ENCODE measurements around the gene DNAJB11. TPM values are rescaled to one million over a fixed set of nuclear protein-coding genes. Genes with fewer than 3 reads are reported as not detected.

The DNAJB11 gene
- total RNA-seq, 4 donors from 2014 or later, result 22.9 to 42.1 (median 25.0) TPM

DNA sequence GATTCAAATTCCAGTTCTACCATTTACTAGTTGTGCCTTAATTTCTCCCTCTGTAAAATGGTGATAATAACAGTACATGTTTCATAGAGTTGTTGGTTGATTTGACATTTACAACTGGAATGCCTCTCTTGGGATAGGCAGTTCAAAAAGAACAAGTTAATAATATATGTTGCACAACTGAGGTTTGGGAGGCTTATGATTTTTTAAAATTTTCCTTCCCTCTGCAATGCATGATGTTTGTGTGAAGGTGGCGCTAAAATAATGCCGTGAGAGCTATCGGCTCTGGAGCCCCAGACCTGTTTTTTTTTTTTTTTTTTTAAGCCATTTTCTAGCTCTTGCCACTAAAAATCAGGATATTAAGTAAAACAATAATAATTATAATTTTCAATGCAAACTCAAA is 18.6 kb downstream of the DNAJB11 start:
- intact Hi-C loops (cut with DNase I), result no loop called here
- Histone ChIP-seq H3K9me3 (no peaks in the 10 kb centered on the region), H3K27ac (replicated peaks in 1 of 4) (no peak overlapping the region), H3K36me3 (peaks cover 7 to 25% (median 23%) of the 10 kb centered on the region in 4 donors), H3K27me3 (no peaks in the 10 kb centered on the region), H3K4me3 (no peak overlapping the region), H3K4me1 (no peaks in the 10 kb centered on the region)
- no peak for DNase-seq (ENCODE audit: extremely low spot score)
- no peak for TF ChIP-seq POLR2AphosphoS5 (IDR thresholded peaks at IDR 0.05)
- no peak for TF ChIP-seq POLR2A (IDR thresholded peaks at IDR 0.05; ENCODE audit: low read depth)
- TF ChIP-seq, protein P1, sequence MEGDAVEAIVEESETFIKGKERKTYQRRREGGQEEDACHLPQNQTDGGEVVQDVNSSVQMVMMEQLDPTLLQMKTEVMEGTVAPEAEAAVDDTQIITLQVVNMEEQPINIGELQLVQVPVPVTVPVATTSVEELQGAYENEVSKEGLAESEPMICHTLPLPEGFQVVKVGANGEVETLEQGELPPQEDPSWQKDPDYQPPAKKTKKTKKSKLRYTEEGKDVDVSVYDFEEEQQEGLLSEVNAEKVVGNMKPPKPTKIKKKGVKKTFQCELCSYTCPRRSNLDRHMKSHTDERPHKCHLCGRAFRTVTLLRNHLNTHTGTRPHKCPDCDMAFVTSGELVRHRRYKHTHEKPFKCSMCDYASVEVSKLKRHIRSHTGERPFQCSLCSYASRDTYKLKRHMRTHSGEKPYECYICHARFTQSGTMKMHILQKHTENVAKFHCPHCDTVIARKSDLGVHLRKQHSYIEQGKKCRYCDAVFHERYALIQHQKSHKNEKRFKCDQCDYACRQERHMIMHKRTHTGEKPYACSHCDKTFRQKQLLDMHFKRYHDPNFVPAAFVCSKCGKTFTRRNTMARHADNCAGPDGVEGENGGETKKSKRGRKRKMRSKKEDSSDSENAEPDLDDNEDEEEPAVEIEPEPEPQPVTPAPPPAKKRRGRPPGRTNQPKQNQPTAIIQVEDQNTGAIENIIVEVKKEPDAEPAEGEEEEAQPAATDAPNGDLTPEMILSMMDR (IDR thresholded peaks at IDR 0.05), result no peak
- TF ChIP-seq EP300 (IDR thresholded peaks at IDR 0.05), result no peak
- 46% methylated on average over 3 of the region's 3 CpGs for WGBS

DNA sequence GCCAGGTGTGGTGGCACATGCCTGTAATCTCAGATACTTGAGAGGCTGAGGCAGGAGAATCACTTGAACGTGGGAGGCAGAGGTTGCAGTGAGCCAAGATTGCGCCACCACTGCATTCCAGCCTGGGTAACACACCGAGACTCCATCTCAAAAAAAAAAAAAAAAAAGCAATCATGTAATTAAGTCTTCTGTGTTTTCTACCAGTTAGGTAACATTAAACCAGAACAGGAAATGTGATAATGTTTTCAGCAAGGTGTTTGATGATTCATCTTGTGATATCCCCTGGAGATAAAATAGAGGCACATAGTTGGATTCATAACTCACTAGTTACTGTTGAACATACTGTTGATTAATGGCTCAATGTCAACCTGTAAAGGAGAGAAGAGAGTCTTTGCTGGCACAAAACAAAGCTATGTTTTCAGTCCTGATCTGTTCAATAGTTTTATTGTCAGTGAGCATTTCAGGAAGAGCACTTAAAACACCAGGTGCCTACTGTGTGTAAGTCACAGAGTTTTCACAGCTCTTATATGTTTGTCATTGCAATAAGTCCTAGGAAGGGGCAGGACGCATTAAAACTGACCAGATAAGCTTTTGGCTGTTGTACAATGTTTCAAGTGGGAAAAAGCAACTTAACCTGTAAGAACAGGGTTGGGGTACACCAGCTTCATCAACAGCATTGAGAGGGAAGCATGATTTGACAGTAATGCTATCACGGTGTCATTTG is 19.5 kb downstream of the DNAJB11 start:
- no peak for DNase-seq (ENCODE audit: extremely low spot score)
- Histone ChIP-seq H3K27ac (replicated peaks in 1 of 4) (no peak overlapping the region), H3K4me1 (no peaks in the 10 kb centered on the region), H3K9me3 (no peaks in the 10 kb centered on the region), H3K4me3 (no peak overlapping the region), H3K36me3 (peaks cover 2 to 16% (median 14%) of the 10 kb centered on the region in 4 donors), H3K27me3 (no peaks in the 10 kb centered on the region)
- TF ChIP-seq POLR2AphosphoS5 (IDR thresholded peaks at IDR 0.05), result no peak
- TF ChIP-seq POLR2A (IDR thresholded peaks at IDR 0.05; ENCODE audit: low read depth), result no peak
- no peak for TF ChIP-seq EP300 (IDR thresholded peaks at IDR 0.05)
- TF ChIP-seq, protein P1 (IDR thresholded peaks at IDR 0.05), result no peak
- intact Hi-C loops (cut with DNase I), result no loop called here
- WGBS, result 68% methylated on average over 5 of the region's 5 CpGs

DNA sequence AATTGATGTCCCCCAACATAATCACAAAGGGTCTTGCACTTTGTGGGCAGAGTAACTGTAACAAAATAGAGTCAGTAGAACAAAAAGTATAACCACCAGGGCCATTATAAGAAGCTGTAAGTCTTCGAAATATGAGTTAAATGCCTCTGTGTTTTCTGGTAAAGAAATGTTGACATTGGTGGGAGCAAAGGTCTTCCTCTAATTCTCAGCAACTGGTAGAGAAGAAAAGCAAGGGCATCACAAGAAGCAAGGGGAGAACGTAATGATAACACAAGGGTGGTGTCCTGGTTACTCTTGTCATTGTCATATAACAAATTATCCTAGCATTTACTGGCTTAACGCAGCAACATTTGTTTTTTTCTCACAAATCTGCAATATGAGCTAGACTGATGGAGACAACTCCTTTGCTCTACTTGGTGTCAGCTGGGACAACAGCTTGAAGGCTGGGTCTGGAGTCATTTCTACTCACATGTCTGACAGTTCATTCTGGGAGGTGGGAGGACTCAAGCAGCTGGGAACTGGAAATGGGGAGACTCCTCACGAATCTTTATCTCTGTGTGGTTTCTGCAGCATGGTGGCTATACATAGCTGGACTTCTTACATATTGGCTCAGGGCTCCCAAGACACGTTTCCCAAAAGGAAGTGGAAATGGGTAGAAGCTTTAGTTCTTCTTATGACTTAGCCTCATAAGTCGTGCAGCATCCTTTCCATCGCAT is 20.2 kb downstream of the DNAJB11 start:
- Histone ChIP-seq H3K36me3 (peaks cover 0 to 9% (median 6%) of the 10 kb centered on the region in 4 donors), H3K27me3 (no peaks in the 10 kb centered on the region), H3K9me3 (no peaks in the 10 kb centered on the region), H3K27ac (replicated peaks in 1 of 4) (no peak overlapping the region), H3K4me3 (no peak overlapping the region), H3K4me1 (no peaks in the 10 kb centered on the region)
- intact Hi-C loops (cut with DNase I), result no loop called here
- 67% methylated on average over 7 of the region's 7 CpGs for WGBS
- DNase-seq (ENCODE audit: extremely low spot score), result no peak
- TF ChIP-seq, protein P1 (IDR thresholded peaks at IDR 0.05), result no peak
- TF ChIP-seq POLR2AphosphoS5 (IDR thresholded peaks at IDR 0.05) (no peak), EP300 (IDR thresholded peaks at IDR 0.05) (no peak), POLR2A (IDR thresholded peaks at IDR 0.05; ENCODE audit: low read depth) (no peak)

DNA sequence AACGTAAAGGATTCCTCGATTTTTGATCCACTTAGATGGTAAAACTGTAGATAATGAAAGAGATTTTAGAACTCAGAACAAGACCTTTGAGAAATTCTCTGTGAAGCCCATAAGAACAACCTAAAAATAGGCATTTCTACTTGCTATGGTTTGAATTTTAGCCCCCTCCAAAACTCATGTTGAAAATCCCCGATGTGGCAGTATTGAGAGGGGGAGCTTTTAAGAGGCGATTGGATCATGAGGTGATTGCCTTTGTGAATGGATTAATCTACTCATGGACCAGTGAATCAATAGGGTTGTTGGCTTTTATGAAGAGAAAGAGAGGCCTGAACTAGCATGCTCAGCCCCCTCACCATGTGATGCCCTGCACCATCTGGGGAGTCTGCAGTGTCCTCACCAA is 22.2 kb downstream of the DNAJB11 start:
- Histone ChIP-seq H3K36me3 (no peaks in the 10 kb centered on the region), H3K4me3 (no peak overlapping the region), H3K27ac (replicated peaks in 1 of 4) (no peak overlapping the region), H3K27me3 (no peaks in the 10 kb centered on the region), H3K4me1 (no peaks in the 10 kb centered on the region), H3K9me3 (no peaks in the 10 kb centered on the region)
- 89% methylated on average over 4 of the region's 4 CpGs for WGBS
- no peak for TF ChIP-seq EP300 (IDR thresholded peaks at IDR 0.05)
- no peak for DNase-seq (ENCODE audit: extremely low spot score)
- intact Hi-C loops (cut with DNase I), result no loop called here

DNA sequence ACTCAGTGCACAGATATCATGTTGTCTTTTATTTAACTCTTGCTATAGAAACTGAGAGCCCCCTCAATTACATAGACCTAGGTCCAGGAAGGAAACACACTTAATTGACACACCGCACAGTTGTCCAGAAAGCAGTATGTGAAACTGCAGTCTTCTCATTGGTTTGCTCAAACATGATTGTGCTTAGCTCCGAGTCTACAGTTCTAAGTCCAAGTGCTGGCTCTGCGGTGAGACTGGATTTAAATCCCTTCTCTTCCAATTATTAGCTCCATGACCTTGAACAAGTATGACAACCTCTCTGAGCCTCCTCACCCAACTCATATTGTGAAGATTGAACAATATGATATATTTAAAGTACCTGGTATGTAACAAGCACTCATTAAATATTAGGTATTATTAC is 23.3 kb downstream of the DNAJB11 start:
- peaks cover 0 to 9% (median 0%) of the 10 kb centered on the region in 4 donors for H3K4me1 ChIP-seq
- H3K27ac ChIP-seq (replicated peaks in 1 of 4), result no peak overlapping the region
- no peaks in the 10 kb centered on the region for H3K36me3 ChIP-seq
- 91% methylated on average over 3 of the region's 3 CpGs for WGBS
- no peak for DNase-seq (ENCODE audit: extremely low spot score)
- TF ChIP-seq POLR2AphosphoS5 (IDR thresholded peaks at IDR 0.05) (no peak), POLR2A (IDR thresholded peaks at IDR 0.05; ENCODE audit: low read depth) (no peak), EP300 (IDR thresholded peaks at IDR 0.05) (no peak)
- TF ChIP-seq, protein P1 (IDR thresholded peaks at IDR 0.05), result no peak
- H3K9me3 ChIP-seq, result no peaks in the 10 kb centered on the region
- no peak overlapping the region for H3K4me3 ChIP-seq
- intact Hi-C loops (cut with DNase I), result no loop called here
- no peaks in the 10 kb centered on the region for H3K27me3 ChIP-seq

Data from esophagus muscularis mucosa (tissue), 4 donors.